Sigmoid colon (tissue), 7 donors: Measurements from ENCODE around the gene DMTF1. TPM values are rescaled to one million over a fixed set of nuclear protein-coding genes. Genes with fewer than 3 reads are reported as not detected.
A peak's percentile ranks its signal among the peaks of the same experiment; 100 is the strongest.

ENCODE experiments used
- DNase-seq: peaks from one replicate; pipeline ENCODE4 v3.0.0-alpha.2; 2019
- H3K27ac ChIP-seq, 4 donors: fragments of 200-600 bp; sonication (generic); one replicate each; pipeline ENCODE4 v1.5.1; 2016 to 2019; ENCODE audit warnings: mild to moderate bottlenecking in 1 of 4
- H3K27me3 ChIP-seq, 3 donors: fragments of 200-600 bp; sonication (generic); one replicate each; pipeline ENCODE4 v1.5.1; 2019; ENCODE audit warnings: mild to moderate bottlenecking in 1 of 3
- H3K36me3 ChIP-seq, 4 donors: fragments of 200-600 bp; sonication (generic); one replicate each; pipeline ENCODE4 v1.5.1; 2016 to 2019
- H3K4me1 ChIP-seq, 4 donors: fragments of 200-600 bp; sonication (generic); one replicate each; pipeline ENCODE4 v1.5.1; 2017 to 2019
- H3K4me3 ChIP-seq, 4 donors: fragments of 200-600 bp; sonication (generic); one replicate each; pipeline ENCODE4 v1.5.1; 2017 to 2019; ENCODE audit warnings: mild to moderate bottlenecking in 2 of 4, moderate library complexity in 1 of 4
- H3K9me3 ChIP-seq, 4 donors: fragments of 200-600 bp in 3 of 4; sonication (generic) in 3 of 4; one replicate each; pipeline versions ENCODE4 v1.5.1 to v1.6.1; 2013 to 2019
- EP300 ChIP-seq, 4 donors: sonication (generic); formaldehyde crosslinking; IDR thresholded peaks; one replicate each; pipeline ENCODE4 v1.6.1; 2017; ENCODE audit warnings: antibody characterized with exemption in 4 of 4
- POLR2A ChIP-seq, 2 donors: fragments of 450-650 bp; IDR thresholded peaks; one replicate each; pipeline ENCODE4 v1.6.1; 2016; ENCODE audit warnings: antibody characterized with exemption in 2 of 2, mild to moderate bottlenecking in 2 of 2, moderate library complexity in 2 of 2
- POLR2AphosphoS5 ChIP-seq, 4 donors: sonication (generic); formaldehyde crosslinking; IDR thresholded peaks; one replicate each; pipeline ENCODE4 v1.6.1; 2017; ENCODE audit warnings: antibody characterized with exemption in 4 of 4
- WGBS, 2 donors: extraction: QIAGEN DNeasy Blood & Tissue Kit; methylation state at CpG; one replicate each; pipeline ENCODE4 v1.1.7; 2013; 5-methylcytosine and 5-hydroxymethylcytosine counted together
- intact Hi-C: fragments of 100-400 bp; cut with DNase I; formaldehyde crosslinking; loops from one replicate; pipeline ENCODE4 v1.15.1; 2023
- polyA plus RNA-seq, 3 donors: library from polyadenylated mRNA; stranded (reverse); fragments of 200-250 nt; gene quantifications; one replicate each; pipeline ENCODE4 v1.2.3, GENCODE V29; 2013
- total RNA-seq, 4 donors: library from RNA; depleted of rRNA; stranded (reverse); fragments of >200 nt; gene quantifications; one replicate each; pipeline ENCODE4 v1.1.0, GENCODE V29; 2016
- TF ChIP-seq, protein P1 (sequence below), 4 experiments: fragments of 450-650 bp in 3 of 4; fragments of 200-600 bp in 1 of 4; IDR thresholded peaks; one replicate each; pipeline ENCODE4 v1.5.1; 2016 to 2019; ENCODE audit warnings: antibody characterized with exemption in 4 of 4, mild to moderate bottlenecking in 3 of 4, moderate library complexity in 2 of 4
- donor health status: healthy with polysubstance abuse.
- donor health status: Bipolar disorder and iron deficiency.
- donor health status: healthy.

DMTF1 gene
- total and polyA plus RNA-seq, 7 donors, result 10.2 to 134 (median 69.9) TPM

DNA sequence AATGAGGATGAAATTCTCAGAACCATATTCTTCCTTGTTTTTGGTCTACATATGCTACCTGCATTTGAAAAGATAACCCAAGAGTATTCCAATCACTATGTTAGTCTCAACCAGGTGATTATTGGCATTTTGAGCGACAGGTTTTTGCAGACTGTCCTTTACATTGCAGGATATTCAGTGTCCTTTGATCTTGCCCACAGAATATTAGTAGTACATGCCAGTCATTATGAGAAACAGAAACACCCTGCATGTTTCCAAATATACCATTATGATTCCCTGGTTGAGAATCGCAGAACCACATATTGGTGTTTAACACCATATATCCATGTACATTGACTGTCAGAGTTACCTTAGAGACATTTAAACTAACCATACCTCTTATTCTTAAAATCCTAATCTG, 36.7 kb downstream of the DMTF1 start:
- TF ChIP-seq EP300 (IDR thresholded peaks at IDR 0.05) (no peak), POLR2A (IDR thresholded peaks at IDR 0.05) (no peak), POLR2AphosphoS5 (IDR thresholded peaks at IDR 0.05) (no peak)
- TF ChIP-seq, protein P1, sequence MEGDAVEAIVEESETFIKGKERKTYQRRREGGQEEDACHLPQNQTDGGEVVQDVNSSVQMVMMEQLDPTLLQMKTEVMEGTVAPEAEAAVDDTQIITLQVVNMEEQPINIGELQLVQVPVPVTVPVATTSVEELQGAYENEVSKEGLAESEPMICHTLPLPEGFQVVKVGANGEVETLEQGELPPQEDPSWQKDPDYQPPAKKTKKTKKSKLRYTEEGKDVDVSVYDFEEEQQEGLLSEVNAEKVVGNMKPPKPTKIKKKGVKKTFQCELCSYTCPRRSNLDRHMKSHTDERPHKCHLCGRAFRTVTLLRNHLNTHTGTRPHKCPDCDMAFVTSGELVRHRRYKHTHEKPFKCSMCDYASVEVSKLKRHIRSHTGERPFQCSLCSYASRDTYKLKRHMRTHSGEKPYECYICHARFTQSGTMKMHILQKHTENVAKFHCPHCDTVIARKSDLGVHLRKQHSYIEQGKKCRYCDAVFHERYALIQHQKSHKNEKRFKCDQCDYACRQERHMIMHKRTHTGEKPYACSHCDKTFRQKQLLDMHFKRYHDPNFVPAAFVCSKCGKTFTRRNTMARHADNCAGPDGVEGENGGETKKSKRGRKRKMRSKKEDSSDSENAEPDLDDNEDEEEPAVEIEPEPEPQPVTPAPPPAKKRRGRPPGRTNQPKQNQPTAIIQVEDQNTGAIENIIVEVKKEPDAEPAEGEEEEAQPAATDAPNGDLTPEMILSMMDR (IDR thresholded peaks at IDR 0.05), result no peak
- Histone ChIP-seq H3K27me3 (no peaks in the 10 kb centered on the region), H3K36me3 (peaks cover 9 to 96% (median 37%) of the 10 kb centered on the region in 4 donors), H3K4me1 (peaks cover 0 to 21% (median 8%) of the 10 kb centered on the region in 4 donors), H3K9me3 (no peaks in the 10 kb centered on the region), H3K27ac (no peak overlapping the region), H3K4me3 (no peak overlapping the region)
- DNase-seq, result no peak
- intact Hi-C loops, result no loop called here
- 93% methylated on average over 2 of the region's 2 CpGs for WGBS, 2 donors

DNA sequence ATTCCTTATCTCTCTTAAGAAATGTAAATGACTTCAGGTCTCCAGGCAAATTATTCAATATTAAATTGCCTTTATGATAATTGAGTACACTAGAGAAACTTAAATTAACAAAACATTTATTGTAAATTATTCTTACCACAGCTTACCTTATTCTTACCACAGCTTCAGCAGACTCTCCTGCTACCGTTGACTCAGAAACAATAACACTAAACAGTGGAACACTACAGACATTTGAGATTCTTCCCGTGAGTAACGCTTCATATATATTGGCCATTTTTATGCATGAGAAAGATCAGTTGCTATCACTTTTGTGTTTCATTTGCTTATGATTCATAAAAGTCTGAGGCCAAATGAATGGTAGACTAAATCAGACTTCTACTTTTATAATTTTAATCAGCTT, 38.5 kb downstream of the DMTF1 start:
- 76 to 81% methylated on average over 3 of the region's 3 CpGs for WGBS, 2 donors
- intact Hi-C loops, result no loop called here

DNA sequence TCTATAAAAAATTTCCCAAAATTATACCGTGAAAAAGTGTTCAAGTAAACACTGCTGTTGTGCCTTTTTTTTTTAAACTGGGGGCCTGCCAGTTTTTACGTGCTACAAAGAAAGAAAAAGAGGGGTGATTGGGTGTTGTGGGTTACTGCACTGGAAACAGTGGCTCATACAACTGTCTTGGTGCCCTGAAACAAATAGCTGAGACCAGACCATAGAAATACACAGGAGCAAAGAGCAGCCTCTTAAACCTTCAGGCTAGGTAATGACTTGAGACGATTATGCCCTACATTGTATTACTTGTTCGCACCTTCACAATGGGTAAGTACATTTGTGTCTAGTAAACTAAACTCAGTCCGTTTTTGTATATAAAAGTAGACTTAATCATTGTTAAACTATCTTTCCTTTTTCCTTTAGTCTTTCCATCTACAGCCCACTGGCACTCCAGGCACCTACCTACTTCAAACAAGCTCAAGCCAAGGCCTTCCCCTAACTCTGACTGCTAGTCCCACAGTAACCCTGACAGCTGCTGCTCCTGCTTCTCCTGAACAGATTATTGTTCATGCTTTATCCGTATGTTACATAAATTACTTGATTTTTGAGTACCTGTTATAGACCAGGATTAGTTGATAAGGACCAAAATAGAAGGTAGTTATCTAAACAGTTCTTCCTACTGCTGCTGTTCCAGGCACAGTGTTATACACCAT, 40.7 kb downstream of the DMTF1 start:
- no peak for DNase-seq
- Histone ChIP-seq H3K4me1 (peaks cover 0 to 21% (median 8%) of the 10 kb centered on the region in 4 donors), H3K27me3 (no peaks in the 10 kb centered on the region), H3K27ac (no peak overlapping the region), H3K9me3 (no peaks in the 10 kb centered on the region), H3K4me3 (no peak overlapping the region), H3K36me3 (peaks cover 13 to 97% (median 40%) of the 10 kb centered on the region in 4 donors)
- TF ChIP-seq EP300 (IDR thresholded peaks at IDR 0.05) (no peak), POLR2A (IDR thresholded peaks at IDR 0.05) (no peak)
- intact Hi-C loops, result no loop called here
- 77 to 78% methylated on average over 6 of the region's 6 CpGs for WGBS, 2 donors

More for the DNA sequence above, 38.5 kb downstream of the DMTF1 start:
- no peak for DNase-seq
- H3K4me1 ChIP-seq, result peaks cover 0 to 21% (median 8%) of the 10 kb centered on the region in 4 donors
- H3K9me3 ChIP-seq, result no peaks in the 10 kb centered on the region
- peak overlapping the region in 1 of 4 donors; percentile 0 for H3K27ac ChIP-seq
- peaks cover 13 to 96% (median 41%) of the 10 kb centered on the region in 4 donors for H3K36me3 ChIP-seq
- no peak overlapping the region for H3K4me3 ChIP-seq
- TF ChIP-seq, protein P1 (IDR thresholded peaks at IDR 0.05), result no peak
- TF ChIP-seq POLR2AphosphoS5 (IDR thresholded peaks at IDR 0.05) (no peak), POLR2A (IDR thresholded peaks at IDR 0.05) (no peak), EP300 (IDR thresholded peaks at IDR 0.05) (no peak)
- no peaks in the 10 kb centered on the region for H3K27me3 ChIP-seq

DNA sequence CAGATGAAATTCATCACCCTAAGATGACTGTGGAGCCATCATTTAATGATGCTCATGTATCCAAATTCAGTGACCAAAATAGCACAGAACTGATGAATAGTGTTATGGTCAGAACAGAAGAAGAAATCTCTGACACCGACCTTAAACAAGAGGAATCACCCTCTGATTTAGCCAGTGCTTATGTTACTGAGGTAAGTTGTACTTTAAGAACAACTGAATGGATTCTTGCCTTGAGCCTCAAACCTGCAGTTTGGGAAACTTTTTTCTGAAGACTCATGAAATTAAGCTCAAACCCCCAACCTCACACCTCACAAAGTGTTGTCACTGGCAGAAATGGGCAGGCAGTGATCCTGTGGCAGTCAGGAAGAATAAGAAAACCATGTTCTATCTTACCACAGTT, 41.7 kb downstream of the DMTF1 start:
- Histone ChIP-seq H3K36me3 (peaks cover 13 to 94% (median 35%) of the 10 kb centered on the region in 4 donors), H3K27me3 (no peaks in the 10 kb centered on the region), H3K27ac (no peak overlapping the region), H3K9me3 (no peaks in the 10 kb centered on the region), H3K4me3 (no peak overlapping the region), H3K4me1 (peaks cover 0 to 21% (median 8%) of the 10 kb centered on the region in 4 donors)
- TF ChIP-seq POLR2A (IDR thresholded peaks at IDR 0.05), result no peak
- TF ChIP-seq, protein P1 (IDR thresholded peaks at IDR 0.05), result no peak
- TF ChIP-seq EP300 (IDR thresholded peaks at IDR 0.05), result no peak
- TF ChIP-seq POLR2AphosphoS5 (IDR thresholded peaks at IDR 0.05), result no peak
- DNase-seq, result no peak
- intact Hi-C loops, result no loop called here
- 90 to 99% methylated on average over 1 of the region's 1 CpG for WGBS, 2 donors

DNA sequence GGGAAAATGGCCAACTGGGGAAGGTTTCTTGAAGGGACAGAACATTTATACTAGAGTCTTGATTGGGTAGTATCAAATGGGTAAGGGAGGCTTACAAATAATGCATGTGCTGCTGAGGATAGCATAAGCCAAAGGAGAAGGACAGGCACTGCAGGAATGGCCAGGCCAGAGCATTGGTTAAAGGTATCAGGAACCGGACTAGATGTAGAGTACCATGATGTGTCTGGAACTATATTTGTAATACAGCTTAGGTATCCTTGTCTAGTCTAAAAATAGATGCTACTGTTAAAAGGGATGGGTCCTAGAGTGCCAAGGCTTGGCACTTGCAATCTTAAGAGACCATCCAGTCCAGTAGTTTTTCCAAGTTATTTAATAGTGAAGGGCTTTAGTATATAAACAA, 47.0 kb downstream of the DMTF1 start:
- no peaks in the 10 kb centered on the region for H3K9me3 ChIP-seq
- no peaks in the 10 kb centered on the region for H3K4me1 ChIP-seq
- H3K4me3 ChIP-seq, result no peak overlapping the region
- no peaks in the 10 kb centered on the region for H3K27me3 ChIP-seq
- intact Hi-C loops, result no loop called here
- DNase-seq, result no peak
- H3K36me3 ChIP-seq, result peaks cover under 1 to 44% (median 21%) of the 10 kb centered on the region in 4 donors
- TF ChIP-seq EP300 (IDR thresholded peaks at IDR 0.05), result no peak
- TF ChIP-seq, protein P1 (IDR thresholded peaks at IDR 0.05), result no peak
- no peak for TF ChIP-seq POLR2AphosphoS5 (IDR thresholded peaks at IDR 0.05)
- TF ChIP-seq POLR2A (IDR thresholded peaks at IDR 0.05), result no peak
- WGBS, 2 donors, result 97 to 100% methylated on average over 1 of the region's 1 CpG
- H3K27ac ChIP-seq, result no peak overlapping the region
